Kidney (tissue), 14 donors: ENCODE results near the gene MST1R. TPM values are rescaled to one million over a fixed set of nuclear protein-coding genes. Genes with fewer than 3 reads are reported as not detected.
A peak's percentile ranks its signal among the peaks of the same experiment; 100 is the strongest.

Experiments used
- DNase-seq, 5 donors: peaks; one replicate each; pipeline ENCODE4 v3.0.0-alpha.2; 2013 to 2020
- FAIRE-seq: peaks from 2 replicates; lab custom pipeline; 2012; peaks lifted over from hg19 to GRCh38; lab: Jason Lieb, UNC
- H3K27ac ChIP-seq, 2 donors: one replicate each; pipeline ENCODE4 v1.7.0; 2013; ENCODE audit warnings: low read depth in 2 of 2, low read length in 2 of 2, inconsistent platforms in 1 of 2
- H3K27me3 ChIP-seq: one replicate; pipeline ENCODE4 v1.7.1; 2013; ENCODE audit warnings: low read length, inconsistent platforms; ENCODE audit not compliant: control insufficient read depth, insufficient read depth
- H3K36me3 ChIP-seq, 3 donors: one replicate each; pipeline versions ENCODE4 v1.7.0 to v1.7.1; 2013; ENCODE audit warnings: low read length in 3 of 3, control low read depth in 1 of 3, inconsistent platforms in 1 of 3; ENCODE audit not compliant: insufficient read depth in 3 of 3, control insufficient read depth in 2 of 3
- H3K4me1 ChIP-seq, 3 donors: one replicate each; pipeline versions ENCODE4 v1.7.0 to v1.7.1; 2013; ENCODE audit warnings: low read length in 3 of 3, inconsistent platforms in 1 of 3, low read depth in 1 of 3; ENCODE audit not compliant: control insufficient read depth in 2 of 3, insufficient read depth in 2 of 3
- H3K4me3 ChIP-seq, 3 donors: one replicate each; pipeline versions ENCODE4 v1.7.0 to v1.8.1; 2013; ENCODE audit warnings: low read length in 3 of 3, control low read depth in 1 of 3, inconsistent platforms in 1 of 3
- H3K9ac ChIP-seq, 3 donors: one replicate each; pipeline versions ENCODE4 v1.7.0 to v1.7.1; 2013; ENCODE audit warnings: low read length in 3 of 3, control low read depth in 1 of 3, inconsistent platforms in 1 of 3
- H3K9me3 ChIP-seq, 3 donors: one replicate each; pipeline versions ENCODE4 v1.7.0 to v1.7.1; 2013; ENCODE audit warnings: low read length in 3 of 3, control low read depth in 1 of 3, inconsistent platforms in 1 of 3; ENCODE audit not compliant: control insufficient read depth in 2 of 3, insufficient read depth in 1 of 3
- intact Hi-C: fragments of 100-400 bp; cut with DNase I; formaldehyde crosslinking; loops from one replicate; pipeline ENCODE4 v1.11.1; 2022
- polyA plus RNA-seq: library from polyadenylated mRNA; stranded (reverse); fragments of 350-450 nt; fragmentation: Illumina TruSeq; extraction: RNeasy Lipid Tissue Mini Kit (QIAGEN cat#74804); gene quantifications from one replicate; pipeline ENCODE4 v1.2.3, GENCODE V29; 2014; ENCODE audit warnings: low read depth, low replicate concordance; ENCODE audit not compliant: insufficient read depth
- total RNA-seq: library from RNA; stranded (reverse); fragmentation: NEBNext Ultra II Directional; extraction: Animal tissue kit (Norgen Biotek cat#: 25700); gene quantifications from one replicate; pipeline ENCODE4 v1.2.1, GENCODE V29; 2021
- TF ChIP-seq, protein P1 (sequence below): IDR thresholded peaks from 3 replicates; pipeline ENCODE4 v1.5.1; 2012; ENCODE audit warnings: mild to moderate bottlenecking, moderate library complexity, borderline replicate concordance; ENCODE audit not compliant: insufficient read depth; ENCODE audit errors: extremely low read depth
- donor health status: control.
- donor health status: control.
- donor health status: control.
- donor health status: control.
- donor health status: control.
- donor health status: DM: yes; HTN: yes; CAD: no.
- donor health status: Normal renal cell carcinoma (clear cell type).

The MST1R gene
- total and polyA plus RNA-seq, 2 donors from 2014 or later, result 0.30 to 29.6 TPM

DNA sequence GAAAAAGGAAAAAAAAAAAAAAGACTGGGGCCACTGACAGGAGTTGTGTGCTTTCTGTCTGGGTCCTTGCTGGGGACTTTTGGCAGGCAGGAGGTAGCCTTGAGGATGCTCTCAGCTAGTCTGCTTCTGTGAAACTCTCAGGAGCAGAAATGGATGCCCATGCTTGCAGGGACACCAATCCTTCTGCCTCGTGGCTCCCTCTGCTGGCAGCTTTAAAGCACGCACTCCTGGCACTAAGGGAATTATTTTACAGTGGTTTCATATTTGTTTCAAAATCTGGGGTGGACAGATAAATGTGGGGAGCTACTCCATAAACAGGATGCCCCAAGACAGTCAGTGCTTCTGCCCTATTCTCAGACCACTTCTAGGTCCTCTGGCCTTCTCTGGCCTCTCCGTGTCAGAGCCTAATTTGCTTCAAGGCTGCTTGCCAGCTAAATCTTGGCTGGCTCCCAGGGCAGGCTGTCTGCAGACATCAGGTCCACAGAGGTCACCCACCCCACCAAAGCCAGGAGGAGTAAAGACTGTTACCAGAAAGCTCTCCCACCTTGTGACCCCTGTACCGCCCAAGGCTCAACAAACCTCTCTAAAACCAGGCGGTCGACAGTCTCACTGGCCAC is 64.4 kb downstream of the MST1R start:
- TF ChIP-seq, protein P1, sequence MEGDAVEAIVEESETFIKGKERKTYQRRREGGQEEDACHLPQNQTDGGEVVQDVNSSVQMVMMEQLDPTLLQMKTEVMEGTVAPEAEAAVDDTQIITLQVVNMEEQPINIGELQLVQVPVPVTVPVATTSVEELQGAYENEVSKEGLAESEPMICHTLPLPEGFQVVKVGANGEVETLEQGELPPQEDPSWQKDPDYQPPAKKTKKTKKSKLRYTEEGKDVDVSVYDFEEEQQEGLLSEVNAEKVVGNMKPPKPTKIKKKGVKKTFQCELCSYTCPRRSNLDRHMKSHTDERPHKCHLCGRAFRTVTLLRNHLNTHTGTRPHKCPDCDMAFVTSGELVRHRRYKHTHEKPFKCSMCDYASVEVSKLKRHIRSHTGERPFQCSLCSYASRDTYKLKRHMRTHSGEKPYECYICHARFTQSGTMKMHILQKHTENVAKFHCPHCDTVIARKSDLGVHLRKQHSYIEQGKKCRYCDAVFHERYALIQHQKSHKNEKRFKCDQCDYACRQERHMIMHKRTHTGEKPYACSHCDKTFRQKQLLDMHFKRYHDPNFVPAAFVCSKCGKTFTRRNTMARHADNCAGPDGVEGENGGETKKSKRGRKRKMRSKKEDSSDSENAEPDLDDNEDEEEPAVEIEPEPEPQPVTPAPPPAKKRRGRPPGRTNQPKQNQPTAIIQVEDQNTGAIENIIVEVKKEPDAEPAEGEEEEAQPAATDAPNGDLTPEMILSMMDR, result peak; percentile 90
- Histone ChIP-seq H3K9ac (no peak overlapping the region), H3K27ac (no peak overlapping the region), H3K9me3 (no peaks in the 10 kb centered on the region), H3K4me1 (peaks cover 0 to 22% (median 4%) of the 10 kb centered on the region in 3 donors), H3K36me3 (no peaks in the 10 kb centered on the region), H3K4me3 (peak overlapping the region in 1 of 3 donors; percentile 11), H3K27me3 (no peaks in the 10 kb centered on the region)
- FAIRE-seq (no peak), DNase-seq (peak; percentile 71 to 92 (median 79))
- intact Hi-C loops, result no loop called here

Other genes starting within 250 kb of the MST1R start
- gene APEH, start 229.5 kb downstream of the MST1R start, total RNA-seq, result 143 TPM
- gene APEH, start 229.5 kb downstream of the MST1R start, polyA plus RNA-seq, result 138 TPM
- gene MST1, start 214.4 kb downstream of the MST1R start, total RNA-seq, result 77.3 TPM
- gene MST1, start 214.4 kb downstream of the MST1R start, polyA plus RNA-seq, result 152 TPM
- gene RNF123, start 214.3 kb downstream of the MST1R start, total RNA-seq, result 43.7 TPM
- 41.7 TPM for gene RNF123, start 214.3 kb downstream of the MST1R start, polyA plus RNA-seq
- gene AMIGO3, start 184.2 kb downstream of the MST1R start, total RNA-seq, result not detected
- gene AMIGO3, start 184.2 kb downstream of the MST1R start, polyA plus RNA-seq, result 0.73 TPM
- 37.4 TPM for gene GMPPB, start 179.9 kb downstream of the MST1R start, total RNA-seq
- 25.0 TPM for gene GMPPB, start 179.9 kb downstream of the MST1R start, polyA plus RNA-seq
- 49.6 TPM for gene IP6K1, start 117.3 kb downstream of the MST1R start, total RNA-seq
- 21.7 TPM for gene IP6K1, start 117.3 kb downstream of the MST1R start, polyA plus RNA-seq
- gene CDHR4, start 104.0 kb downstream of the MST1R start, total RNA-seq, result 0.54 TPM
- gene CDHR4, start 104.0 kb downstream of the MST1R start, polyA plus RNA-seq, result not detected
- 6.3 TPM for gene INKA1, start 100.6 kb downstream of the MST1R start, total RNA-seq
- gene INKA1, start 100.6 kb downstream of the MST1R start, polyA plus RNA-seq, result 9.1 TPM
- 102 TPM for gene UBA7, start 89.9 kb downstream of the MST1R start, total RNA-seq
- gene UBA7, start 89.9 kb downstream of the MST1R start, polyA plus RNA-seq, result 29.8 TPM
- 1.9 TPM for gene TRAIP, start 47.3 kb downstream of the MST1R start, total RNA-seq
- 0.71 TPM for gene TRAIP, start 47.3 kb downstream of the MST1R start, polyA plus RNA-seq
- gene CAMKV, start 34.0 kb downstream of the MST1R start, total RNA-seq, result 0.16 TPM
- not detected for gene CAMKV, start 34.0 kb downstream of the MST1R start, polyA plus RNA-seq
- gene MON1A, start 25.9 kb upstream of the MST1R start, total RNA-seq, result 7.4 TPM
- 16.4 TPM for gene MON1A, start 25.9 kb upstream of the MST1R start, polyA plus RNA-seq
- 90.0 TPM for gene RBM6, start 36.3 kb upstream of the MST1R start, total RNA-seq
- 72.0 TPM for gene RBM6, start 36.3 kb upstream of the MST1R start, polyA plus RNA-seq
- gene RBM5, start 185.0 kb upstream of the MST1R start, total RNA-seq, result 149 TPM
- gene RBM5, start 185.0 kb upstream of the MST1R start, polyA plus RNA-seq, result 51.0 TPM